OCI-LY3 (cell line): Measurements from ENCODE around the gene ATG4D.
A peak's percentile ranks its signal among the peaks of the same experiment; 100 is the strongest.

Experiments used
- H2AFZ ChIP-seq: fragments of 200-600, 300-600 bp; shearing (Covaris generic); 2 replicates; pipeline ENCODE4 v1.6.0; 2014; ENCODE audit warnings: antibody characterized with exemption, low read depth, low read length
- H3K27ac ChIP-seq: fragments of 200-600, 300-600 bp; sonication (generic); 2 replicates; pipeline ENCODE4 v1.5.1; 2014; ENCODE audit warnings: mild to moderate bottlenecking, low read length, moderate library complexity, mixed read lengths
- H3K27me3 ChIP-seq: fragments of 200-600, 300-600 bp; sonication (generic); 2 replicates; pipeline ENCODE4 v1.6.1; 2014; ENCODE audit warnings: low read depth, low read length, mixed read lengths
- H3K36me3 ChIP-seq: fragments of 200-600, 300-600 bp; sonication (generic); replicated peaks from 2 replicates; pipeline ENCODE3; 2014; ENCODE audit warnings: low read depth, low read length, mixed read lengths
- H3K4me1 ChIP-seq: fragments of 300-600, 200-600 bp; sonication (generic); 2 replicates; pipeline ENCODE4 v1.6.1; 2014; ENCODE audit warnings: low read length, mixed read lengths
- H3K4me2 ChIP-seq: fragments of 200-600, 300-600 bp; sonication (generic); 2 replicates; pipeline ENCODE4 v1.6.1; 2014; ENCODE audit warnings: low read length, mixed read lengths
- H3K4me3 ChIP-seq: fragments of 300-600, 200-600 bp; sonication (generic); 2 replicates; pipeline ENCODE4 v1.5.1; 2014; ENCODE audit warnings: antibody characterized with exemption, mild to moderate bottlenecking, low read length, moderate library complexity
- H3K79me2 ChIP-seq: fragments of 300-600, 200-600 bp; shearing (Covaris generic); 2 replicates; pipeline ENCODE4 v1.6.1; 2014; ENCODE audit warnings: mild to moderate bottlenecking, low read length, mixed read lengths
- H3K9ac ChIP-seq: fragments of 300-600, 200-600 bp; shearing (Covaris generic); 2 replicates; pipeline ENCODE4 v1.6.0; 2014; ENCODE audit warnings: mild to moderate bottlenecking, low read length, moderate library complexity
- H3K9me3 ChIP-seq: fragments of 200-600, 300-600 bp; shearing (Covaris generic); 2 replicates; pipeline ENCODE4 v1.6.1; 2014; ENCODE audit warnings: low read length, mixed read lengths; ENCODE audit not compliant: insufficient read depth
- H4K20me1 ChIP-seq: fragments of 200-600, 300-600 bp; sonication (generic); 2 replicates; pipeline ENCODE4 v1.6.1; 2016; ENCODE audit warnings: low read length, mixed read lengths; ENCODE audit not compliant: insufficient read depth
- CTCF ChIP-seq: fragments of 200-600, 300-600 bp; sonication (generic); IDR thresholded peaks from 2 replicates; pipeline ENCODE4 v1.5.1; 2014; ENCODE audit warnings: antibody characterized with exemption, low read length, low read depth
- EZH2phosphoT487 ChIP-seq: fragments of 200-600 bp; shearing (Covaris generic); IDR thresholded peaks from 2 replicates; pipeline ENCODE4 v1.6.1; 2018; ENCODE audit warnings: antibody characterized with exemption, mixed run types, low read depth

ATG4D gene

GRCh38 chr19:10575011-10575716 lies 31.5 kb downstream of the ATG4D start:
- Histone ChIP-seq H3K36me3 (no peaks in the 10 kb centered on the region), H3K27ac (no peak overlapping the region), H3K4me2 (no peak overlapping the region)

GRCh38 chr19:10577951-10578350 lies 34.2 kb downstream of the ATG4D start:
- no peak for TF ChIP-seq CTCF
- TF ChIP-seq EZH2phosphoT487, result no peak
- Histone ChIP-seq H3K4me1 (no peaks in the 10 kb centered on the region; the same call in 1 of the 2 replicates), H3K36me3 (no peaks in the 10 kb centered on the region), H2AFZ (no peak overlapping the region), H3K9ac (no peak overlapping the region), H3K4me3 (no peak overlapping the region), H3K27ac (no peak overlapping the region), H4K20me1 (no peaks in the 10 kb centered on the region), H3K27me3 (0 out of 2 replicates have a peak, but pooled peaks cover 1% of the 10 kb centered on the region), H3K9me3 (no peaks in the 10 kb centered on the region), H3K4me2 (no peak overlapping the region), H3K79me2 (no peaks in the 10 kb centered on the region)

More at GRCh38 chr19:10575011-10575716, 31.5 kb downstream of the ATG4D start:
- Histone ChIP-seq H3K27me3 (no peaks in the 10 kb centered on the region), H3K4me3 (no peak overlapping the region), H3K79me2 (no peaks in the 10 kb centered on the region), H3K9ac (no peak overlapping the region), H3K9me3 (no peaks in the 10 kb centered on the region), H2AFZ (no peak overlapping the region), H4K20me1 (no peaks in the 10 kb centered on the region), H3K4me1 (no peaks in the 10 kb centered on the region)
- TF ChIP-seq EZH2phosphoT487 (no peak), CTCF (no peak)

GRCh38 chr19:10580979-10581631 lies 37.4 kb downstream of the ATG4D start:
- Histone ChIP-seq H3K9me3 (no peaks in the 10 kb centered on the region), H3K79me2 (no peaks in the 10 kb centered on the region), H3K27me3 (peaks cover 10% of the 10 kb centered on the region; the same call in 1 of the 2 replicates), H3K4me1 (no peaks in the 10 kb centered on the region; the same call in 1 of the 2 replicates), H3K9ac (peak overlapping the region; percentile 7; the same call in 1 of the 2 replicates), H3K27ac (no peak overlapping the region), H2AFZ (peak overlapping the region; percentile 76), H3K4me3 (peak overlapping the region; percentile 69), H3K4me2 (peak overlapping the region; percentile 84), H4K20me1 (no peaks in the 10 kb centered on the region), H3K36me3 (no peaks in the 10 kb centered on the region)
- TF ChIP-seq EZH2phosphoT487, result no peak
- TF ChIP-seq CTCF, result peak; percentile 99

GRCh38 chr19:10582091-10582490 lies 38.4 kb downstream of the ATG4D start:
- no peak overlapping the region for H3K9ac ChIP-seq
- no peak overlapping the region for H3K4me3 ChIP-seq
- TF ChIP-seq EZH2phosphoT487 (no peak), CTCF (no peak)
- H3K79me2 ChIP-seq, result no peaks in the 10 kb centered on the region
- no peak overlapping the region for H2AFZ ChIP-seq
- no peaks in the 10 kb centered on the region for H4K20me1 ChIP-seq
- H3K9me3 ChIP-seq, result no peaks in the 10 kb centered on the region
- peaks cover 10% of the 10 kb centered on the region; the same call in 1 of the 2 replicates for H3K27me3 ChIP-seq
- no peaks in the 10 kb centered on the region; the same call in 1 of the 2 replicates for H3K4me1 ChIP-seq
- H3K27ac ChIP-seq, result no peak overlapping the region
- no peak overlapping the region for H3K4me2 ChIP-seq
- no peaks in the 10 kb centered on the region for H3K36me3 ChIP-seq
